ENCODE data around the gene HGF. TPM values are rescaled to one million over a fixed set of nuclear protein-coding genes. Genes with fewer than 3 reads are reported as not detected.
"Not testable (repeated sequence)": the region's sequence is repeated elsewhere in the genome, so short reads cannot be mapped to it uniquely, and the experiment has no call there.

Gene HGF
- total RNA-seq, 1 donor from 2014 or later: 4.9 TPM

- H3K27me3 Mint-ChIP-seq: no peaks in the 10 kb centered on the region
- H3K36me3 Mint-ChIP-seq: no peaks in the 10 kb centered on the region
- no peak for DNase-seq (ENCODE audit: extremely low spot score, unreplicated experiment)
- no peak overlapping the region for H3K4me3 Mint-ChIP-seq
- H3K4me1 Mint-ChIP-seq (ENCODE audit: unreplicated experiment): no peaks in the 10 kb centered on the region
- H3K27ac Mint-ChIP-seq: no peak overlapping the region
- no peak for TF ChIP-seq CTCF (conservative IDR thresholded peaks at IDR 0.05)
- H3K9me3 Mint-ChIP-seq: no peaks in the 10 kb centered on the region
Measured at GRCh38 chr7:81725003-81725811, 44.6 kb downstream of the HGF start.

GRCh38 chr7:81722250-81722649 lies 47.6 kb downstream of the HGF start:
- H3K27me3 Mint-ChIP-seq; H3K27ac Mint-ChIP-seq; H3K36me3 Mint-ChIP-seq; DNase-seq (ENCODE audit: extremely low spot score, unreplicated experiment); H3K9me3 Mint-ChIP-seq; H3K4me3 Mint-ChIP-seq; H3K4me1 Mint-ChIP-seq (ENCODE audit: unreplicated experiment): not testable (repeated sequence)

GRCh38 chr7:81721437-81721836 lies 48.4 kb downstream of the HGF start:
- H3K27ac Mint-ChIP-seq: no peak overlapping the region
- H3K36me3 Mint-ChIP-seq: no peaks in the 10 kb centered on the region
- H3K4me3 Mint-ChIP-seq: no peak overlapping the region
- TF ChIP-seq CTCF (conservative IDR thresholded peaks at IDR 0.05): no peak
- no peak for DNase-seq (ENCODE audit: extremely low spot score, unreplicated experiment)
- no peaks in the 10 kb centered on the region for H3K27me3 Mint-ChIP-seq
- no peaks in the 10 kb centered on the region for H3K9me3 Mint-ChIP-seq
- no peaks in the 10 kb centered on the region for H3K4me1 Mint-ChIP-seq (ENCODE audit: unreplicated experiment)

GRCh38 chr7:81719865-81720264 lies 50.0 kb downstream of the HGF start:
- Mint-ChIP-seq H3K4me1 (ENCODE audit: unreplicated experiment) (no peaks in the 10 kb centered on the region), H3K4me3 (no peak overlapping the region)

GRCh38 chr7:81715984-81716588 lies 53.8 kb downstream of the HGF start:
- Mint-ChIP-seq H3K27me3 (no peaks in the 10 kb centered on the region), H3K27ac (no peak overlapping the region), H3K36me3 (no peaks in the 10 kb centered on the region), H3K9me3 (no peaks in the 10 kb centered on the region), H3K4me1 (ENCODE audit: unreplicated experiment) (no peaks in the 10 kb centered on the region), H3K4me3 (no peak overlapping the region)
- DNase-seq (ENCODE audit: extremely low spot score, unreplicated experiment): no peak
- TF ChIP-seq CTCF (conservative IDR thresholded peaks at IDR 0.05): peak; percentile 49

More at GRCh38 chr7:81719865-81720264, 50.0 kb downstream of the HGF start:
- DNase-seq (ENCODE audit: extremely low spot score, unreplicated experiment): no peak
- no peak for TF ChIP-seq CTCF (conservative IDR thresholded peaks at IDR 0.05)
- no peaks in the 10 kb centered on the region for H3K36me3 Mint-ChIP-seq
- H3K9me3 Mint-ChIP-seq: no peaks in the 10 kb centered on the region
- H3K27me3 Mint-ChIP-seq: no peaks in the 10 kb centered on the region
- no peak overlapping the region for H3K27ac Mint-ChIP-seq

GRCh38 chr7:81714306-81714705 lies 55.5 kb downstream of the HGF start:
- Mint-ChIP-seq H3K36me3 (no peaks in the 10 kb centered on the region), H3K27me3 (no peaks in the 10 kb centered on the region), H3K4me1 (ENCODE audit: unreplicated experiment) (no peaks in the 10 kb centered on the region), H3K27ac (no peak overlapping the region), H3K9me3 (no peaks in the 10 kb centered on the region), H3K4me3 (no peak overlapping the region)
- no peak for TF ChIP-seq CTCF (conservative IDR thresholded peaks at IDR 0.05)
- DNase-seq (ENCODE audit: extremely low spot score, unreplicated experiment): no peak

All from type B pancreatic cell (in vitro differentiated cells).